ENCODE results near the gene PRKCZ.

GRCh38 chr1:2232916-2233438, 182.8 kb downstream of the PRKCZ start:
- TF ChIP-seq, protein P1, sequence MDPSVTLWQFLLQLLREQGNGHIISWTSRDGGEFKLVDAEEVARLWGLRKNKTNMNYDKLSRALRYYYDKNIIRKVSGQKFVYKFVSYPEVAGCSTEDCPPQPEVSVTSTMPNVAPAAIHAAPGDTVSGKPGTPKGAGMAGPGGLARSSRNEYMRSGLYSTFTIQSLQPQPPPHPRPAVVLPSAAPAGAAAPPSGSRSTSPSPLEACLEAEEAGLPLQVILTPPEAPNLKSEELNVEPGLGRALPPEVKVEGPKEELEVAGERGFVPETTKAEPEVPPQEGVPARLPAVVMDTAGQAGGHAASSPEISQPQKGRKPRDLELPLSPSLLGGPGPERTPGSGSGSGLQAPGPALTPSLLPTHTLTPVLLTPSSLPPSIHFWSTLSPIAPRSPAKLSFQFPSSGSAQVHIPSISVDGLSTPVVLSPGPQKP (IDR thresholded peaks at IDR 0.05; ENCODE audit: borderline replicate concordance, low read depth, low read length): no peak
- TF ChIP-seq CTCF (conservative IDR thresholded peaks at IDR 0.05; ENCODE audit: low read depth, low read length) (no peak), POLR2A (IDR thresholded peaks at IDR 0.05; ENCODE audit: low read depth, low read length) (no peak), RFX5 (IDR thresholded peaks at IDR 0.05; ENCODE audit: low read depth, low read length) (no peak), RCOR1 (IDR thresholded peaks at IDR 0.05; ENCODE audit: insufficient replicate concordance, low read length) (no peak), MXI1 (IDR thresholded peaks at IDR 0.05; ENCODE audit: borderline replicate concordance, low read depth, low read length) (no peak), MAFK (IDR thresholded peaks at IDR 0.05; ENCODE audit: low read depth, low read length) (no peak), BHLHE40 (IDR thresholded peaks at IDR 0.05; ENCODE audit: low read depth, low read length) (no peak), RAD21 (IDR thresholded peaks at IDR 0.05; ENCODE audit: low read length) (no peak), CEBPB (IDR thresholded peaks at IDR 0.05; ENCODE audit: low read depth, low read length) (no peak), MAZ (IDR thresholded peaks at IDR 0.05; ENCODE audit: borderline replicate concordance, low read depth, low read length) (no peak), NFE2L2 (IDR thresholded peaks at IDR 0.05; ENCODE audit: low read depth, low read length) (no peak)
- TF ChIP-seq, protein P2, sequence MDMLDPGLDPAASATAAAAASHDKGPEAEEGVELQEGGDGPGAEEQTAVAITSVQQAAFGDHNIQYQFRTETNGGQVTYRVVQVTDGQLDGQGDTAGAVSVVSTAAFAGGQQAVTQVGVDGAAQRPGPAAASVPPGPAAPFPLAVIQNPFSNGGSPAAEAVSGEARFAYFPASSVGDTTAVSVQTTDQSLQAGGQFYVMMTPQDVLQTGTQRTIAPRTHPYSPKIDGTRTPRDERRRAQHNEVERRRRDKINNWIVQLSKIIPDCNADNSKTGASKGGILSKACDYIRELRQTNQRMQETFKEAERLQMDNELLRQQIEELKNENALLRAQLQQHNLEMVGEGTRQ (IDR thresholded peaks at IDR 0.05; ENCODE audit: low read depth, low read length): no peak
